LoVo (cell line): ENCODE data around the gene IGSF21.

Experiments used
- DNase-seq: peaks from one replicate; pipeline ENCODE4 v3.0.0-alpha.2; 2016; ENCODE audit warnings: low spot score

IGSF21 gene

DNA sequence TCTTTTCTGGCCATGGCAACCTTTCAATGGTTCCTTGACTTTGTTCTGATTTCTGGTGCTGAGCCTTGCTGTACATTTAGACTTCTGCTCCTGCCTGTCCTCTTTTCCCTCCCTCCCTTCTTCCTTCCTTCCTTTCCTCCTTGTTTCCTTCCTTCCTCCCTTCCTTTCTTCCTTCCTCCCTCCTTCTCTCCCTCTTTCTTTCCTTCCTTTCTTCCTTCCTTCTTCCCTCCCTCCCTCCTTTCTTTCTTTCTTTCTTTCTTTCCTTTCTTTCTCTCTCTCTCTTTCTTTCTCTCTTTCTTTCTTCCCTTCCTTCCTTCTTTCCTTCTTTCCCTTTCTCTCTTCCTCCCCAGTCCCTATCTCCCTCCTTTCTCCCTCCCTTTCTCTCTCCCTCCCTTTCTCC lies 10.4 kb upstream of the IGSF21 start:
- no peak for DNase-seq

DNA sequence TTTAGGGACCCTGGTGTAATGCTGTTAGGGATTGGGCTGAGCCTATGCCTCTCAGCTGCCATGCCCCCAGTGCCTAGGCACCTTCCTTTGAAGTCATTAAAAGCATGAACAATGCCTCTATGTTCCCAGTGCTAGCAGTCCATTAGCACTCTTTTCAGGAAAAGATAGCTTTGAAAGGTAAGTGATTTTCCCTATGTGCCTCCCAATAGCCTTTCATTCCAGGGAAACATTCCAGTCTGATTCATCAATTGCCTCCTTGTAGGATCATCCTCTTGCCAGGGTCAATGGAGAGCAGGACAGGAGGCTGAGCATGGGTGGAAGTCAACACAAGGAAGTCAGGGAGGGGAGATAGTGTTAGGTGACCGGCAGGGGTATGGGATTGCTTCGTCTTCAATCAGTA lies 8.6 kb upstream of the IGSF21 start:
- DNase-seq = no peak

DNA sequence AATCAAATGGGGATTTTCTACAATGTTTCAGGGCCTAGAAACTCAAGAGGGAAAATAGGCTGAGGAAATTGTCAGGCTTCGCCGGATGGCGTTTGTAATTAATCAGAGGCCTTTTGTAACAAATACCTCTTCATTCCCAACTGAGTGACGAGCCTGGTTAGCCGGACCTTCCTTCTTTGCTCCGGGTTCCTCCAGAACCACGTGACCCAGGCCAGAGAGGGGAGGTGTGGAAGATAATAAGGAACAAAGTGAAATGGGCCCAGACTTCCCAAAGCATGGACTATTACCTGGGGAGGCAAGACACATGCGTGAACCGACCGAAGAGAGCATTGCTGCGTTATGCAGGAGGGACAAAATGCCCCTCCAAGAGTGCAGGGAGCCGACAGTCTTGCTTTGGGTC lies 7.5 kb upstream of the IGSF21 start:
- no peak for DNase-seq

DNA sequence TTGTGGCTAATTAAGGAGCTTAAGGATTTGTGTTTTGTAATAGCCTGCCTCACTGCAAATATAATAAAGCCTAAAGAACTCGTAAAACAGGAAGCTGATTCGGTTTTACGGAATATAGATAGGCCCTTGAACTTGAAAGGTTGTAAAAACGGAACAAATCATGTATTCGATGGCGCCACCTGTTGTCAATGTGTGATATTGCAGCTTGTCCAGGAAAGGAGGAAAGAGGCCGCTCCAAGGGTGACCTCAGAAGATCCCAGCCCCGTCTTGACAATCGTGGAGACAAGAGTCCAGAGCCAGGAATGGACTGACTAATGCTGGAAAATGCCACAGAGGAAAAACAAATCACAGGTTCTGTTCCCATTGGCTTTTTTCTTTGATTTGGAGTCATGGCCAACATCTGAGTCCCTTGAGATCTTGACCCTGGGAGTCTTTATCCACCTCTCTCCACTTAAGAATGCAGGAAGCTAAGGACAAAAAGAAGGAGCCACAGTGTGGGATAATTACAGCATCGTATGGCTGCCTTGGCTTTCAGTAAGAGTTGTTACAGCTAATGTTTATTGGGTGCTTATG lies 7.0 kb upstream of the IGSF21 start:
- DNase-seq = peak; percentile 50

GRCh38 chr1:18101508-18101907 lies 6.1 kb upstream of the IGSF21 start:
- no peak for DNase-seq

GRCh38 chr1:18103788-18104421 lies 3.7 kb upstream of the IGSF21 start:
- no peak for DNase-seq

DNA sequence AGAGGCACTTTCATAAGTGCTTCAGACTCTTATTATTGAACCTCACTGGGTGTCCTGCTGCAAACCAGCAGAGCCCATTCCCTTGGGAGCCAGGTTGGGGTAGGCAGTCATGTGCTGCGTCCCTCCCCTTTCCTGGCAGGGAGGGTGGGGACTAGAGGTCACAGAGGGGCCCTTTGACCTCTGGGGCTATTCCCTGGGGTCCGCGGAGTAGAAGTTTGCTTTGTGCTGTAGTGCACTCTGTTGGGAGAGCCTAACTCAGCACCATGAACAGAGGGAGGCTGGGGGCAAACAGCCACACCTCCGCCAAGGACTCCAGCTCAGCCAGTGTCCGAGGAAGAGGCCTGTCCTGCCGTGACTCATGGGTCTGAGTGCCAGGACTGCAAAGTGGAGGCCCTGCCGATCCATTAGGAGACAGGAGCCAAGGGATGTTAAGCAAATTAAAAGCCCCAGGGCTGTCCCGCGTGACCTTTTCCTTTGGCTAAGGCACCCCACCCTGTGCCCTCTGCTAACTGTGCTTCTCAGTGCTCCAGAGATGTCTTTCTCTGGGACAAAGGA lies 3.0 kb upstream of the IGSF21 start:
- no peak for DNase-seq

DNA sequence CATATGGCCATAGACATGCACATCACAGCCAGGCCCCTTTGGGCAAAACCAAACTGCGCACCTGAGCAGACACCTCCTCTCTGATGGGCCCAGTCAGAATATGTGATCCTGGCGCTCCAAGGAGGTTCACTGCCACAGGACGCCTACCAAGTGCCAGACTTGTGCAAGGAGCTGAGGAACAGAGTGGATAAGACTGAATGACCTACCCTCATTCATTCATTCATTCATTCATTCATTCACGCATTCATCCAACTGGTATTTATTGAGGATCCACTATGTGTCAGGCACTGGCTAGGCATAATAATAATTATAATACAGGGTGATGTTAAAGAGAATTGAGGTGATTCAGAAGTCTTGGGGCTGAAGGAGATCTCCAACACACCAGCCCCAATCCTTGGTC lies 2.4 kb upstream of the IGSF21 start:
- DNase-seq = no peak

- no peak for DNase-seq
Observed at GRCh38 chr1:18108299-18109057, 880 bp downstream of the IGSF21 start.

DNA sequence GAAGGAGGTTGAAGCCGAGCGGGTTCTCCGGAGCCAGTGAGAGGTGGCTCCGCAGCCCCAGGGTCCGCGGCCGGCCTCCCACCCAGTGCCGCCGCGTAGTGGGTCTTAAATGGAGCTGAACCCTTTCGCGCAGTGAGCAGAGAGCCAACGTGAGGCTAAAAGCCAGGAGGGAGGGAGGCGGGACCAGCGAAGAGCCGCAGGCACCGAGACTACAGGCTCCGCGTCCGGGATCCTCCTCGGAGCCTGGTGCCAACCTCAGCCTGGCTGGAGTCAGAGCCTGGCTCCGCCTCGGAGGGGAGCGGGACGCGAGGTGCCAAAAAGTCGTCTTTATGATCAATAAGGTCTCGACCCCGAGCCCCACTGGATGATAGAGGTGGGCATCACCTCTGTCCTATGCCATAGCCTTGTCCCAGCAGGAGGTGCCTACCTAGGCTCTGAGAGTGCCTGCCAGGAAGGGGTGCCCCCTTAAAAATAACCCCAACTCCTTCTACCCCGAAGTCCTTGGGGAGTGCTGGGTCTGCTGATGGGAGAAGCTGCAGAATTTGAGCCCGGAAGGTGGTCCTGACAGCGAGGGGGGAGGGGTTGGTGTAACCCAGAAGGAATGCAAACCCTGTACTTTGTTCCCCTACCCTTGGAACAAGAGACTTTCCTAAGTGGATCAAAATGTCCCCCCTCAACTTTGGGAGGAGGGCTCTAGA lies 1.6 kb downstream of the IGSF21 start:
- DNase-seq = no peak

GRCh38 chr1:18109756-18110597 lies 2.4 kb downstream of the IGSF21 start:
- DNase-seq = no peak

DNA sequence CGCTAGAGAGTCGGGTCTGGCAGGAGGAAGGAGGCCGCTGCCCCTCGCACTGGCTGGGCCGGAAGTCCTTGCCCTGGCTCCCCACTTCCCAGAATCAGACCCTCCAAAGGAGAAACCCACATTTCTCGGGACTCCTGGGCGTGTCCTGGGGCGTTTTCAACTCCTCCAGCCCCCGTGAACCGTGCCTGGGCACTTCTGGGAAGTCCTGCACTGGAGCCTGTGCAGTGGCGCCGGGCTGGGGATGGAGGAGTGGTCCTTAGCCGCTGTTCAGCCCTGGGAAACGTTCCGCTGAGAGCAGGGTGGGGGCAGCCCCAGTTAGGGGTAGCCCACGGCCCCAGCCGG lies 3.0 kb downstream of the IGSF21 start:
- DNase-seq = no peak

DNA sequence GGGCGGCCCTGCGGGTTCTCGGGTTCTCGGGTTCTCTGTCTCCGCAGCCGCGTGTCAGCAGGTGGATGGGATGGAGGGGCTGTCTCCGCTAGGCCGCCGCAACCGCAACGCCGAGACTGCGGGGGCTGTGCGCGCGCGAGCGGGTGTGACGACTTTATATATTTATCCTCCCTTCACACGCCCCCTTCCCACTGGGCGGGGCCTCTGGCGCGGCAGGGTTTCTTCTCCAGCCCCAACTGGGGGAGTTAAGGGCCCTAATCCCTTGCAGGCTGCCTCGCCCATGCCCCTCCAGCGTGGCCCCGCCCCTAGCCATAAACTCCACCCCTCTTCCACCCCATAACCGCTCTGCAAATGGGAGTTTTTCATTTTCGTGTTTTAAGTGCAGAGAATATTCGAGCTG lies 3.4 kb downstream of the IGSF21 start:
- no peak for DNase-seq

DNA sequence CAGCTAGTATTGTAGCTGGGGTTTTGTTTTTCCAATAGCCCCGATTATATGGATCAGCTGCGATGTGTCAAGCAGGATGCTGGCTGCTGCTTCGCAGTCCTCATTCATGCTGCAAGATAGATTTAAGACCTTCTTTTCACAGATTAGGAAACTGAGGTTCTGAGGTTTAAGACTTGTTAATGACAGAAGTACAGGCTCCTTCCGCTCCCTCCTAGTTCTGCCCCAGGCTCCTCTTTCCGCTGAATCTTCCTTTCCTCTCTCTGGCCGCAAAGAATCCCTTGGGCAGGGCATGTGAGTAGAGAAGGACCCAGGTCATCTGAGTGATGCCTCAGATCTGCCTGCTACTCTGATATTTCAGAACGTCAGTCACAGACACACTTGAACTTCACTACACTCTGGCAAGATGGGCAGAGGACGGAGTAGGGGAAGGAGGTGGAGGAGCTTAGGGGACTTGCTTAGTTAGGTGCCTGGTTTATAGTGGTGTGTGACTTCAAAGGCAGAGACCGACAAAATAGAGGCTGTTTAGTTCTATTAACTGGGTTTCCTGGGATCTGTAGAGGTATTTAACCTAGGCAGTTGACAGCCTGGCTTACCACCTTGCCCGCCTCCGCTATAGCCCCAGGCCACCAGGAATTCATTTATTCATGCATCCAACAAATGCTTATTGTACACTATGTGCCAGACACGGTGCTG lies 4.2 kb downstream of the IGSF21 start:
- DNase-seq = no peak

DNA sequence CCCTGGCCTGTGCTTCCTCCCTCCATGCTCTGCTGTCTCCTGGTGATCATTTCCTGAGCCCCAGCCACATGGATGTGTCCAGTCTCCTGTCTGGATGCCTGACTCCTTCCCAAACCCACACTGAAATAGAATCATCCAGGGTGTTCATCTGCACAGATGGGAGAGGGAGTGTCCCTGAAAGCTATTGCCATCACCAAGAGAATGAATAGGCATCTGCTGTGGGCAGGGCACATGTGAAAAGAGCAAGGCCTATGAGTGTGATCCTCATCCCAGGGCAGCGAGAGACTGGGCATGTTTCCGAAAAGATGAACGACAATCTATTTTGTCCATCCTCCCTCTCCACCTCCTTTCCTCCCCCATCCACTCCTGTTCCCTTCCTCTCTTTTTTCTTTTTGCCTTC lies 5.0 kb downstream of the IGSF21 start:
- no peak for DNase-seq

- DNase-seq = no peak
Observed at GRCh38 chr1:18114726-18115410, 7.3 kb downstream of the IGSF21 start.

- DNase-seq = no peak
Observed at GRCh38 chr1:18116777-18117176, 9.2 kb downstream of the IGSF21 start.

- DNase-seq = no peak
Observed at GRCh38 chr1:18118078-18118477, 10.5 kb downstream of the IGSF21 start.

DNA sequence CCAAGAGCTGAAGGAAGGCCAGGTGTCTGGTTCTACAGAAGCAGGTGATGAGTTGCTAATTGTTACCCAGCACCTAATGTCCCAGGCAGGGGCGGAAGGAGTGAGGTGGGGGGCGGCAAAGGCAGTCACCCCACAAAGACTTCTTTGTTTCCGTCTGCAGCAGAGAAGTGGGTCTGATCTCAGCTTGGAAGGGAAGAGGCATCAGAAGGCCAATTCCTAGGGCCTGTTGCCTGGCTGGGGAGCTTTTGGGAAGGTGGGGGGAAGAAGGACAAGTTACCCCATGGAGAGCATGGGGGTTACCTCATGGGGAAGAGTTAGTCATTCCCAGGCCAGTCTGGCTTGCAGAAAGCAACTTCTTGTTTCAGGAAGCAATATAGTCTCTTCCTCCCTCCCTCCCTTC lies 10.9 kb downstream of the IGSF21 start:
- DNase-seq = no peak

DNA sequence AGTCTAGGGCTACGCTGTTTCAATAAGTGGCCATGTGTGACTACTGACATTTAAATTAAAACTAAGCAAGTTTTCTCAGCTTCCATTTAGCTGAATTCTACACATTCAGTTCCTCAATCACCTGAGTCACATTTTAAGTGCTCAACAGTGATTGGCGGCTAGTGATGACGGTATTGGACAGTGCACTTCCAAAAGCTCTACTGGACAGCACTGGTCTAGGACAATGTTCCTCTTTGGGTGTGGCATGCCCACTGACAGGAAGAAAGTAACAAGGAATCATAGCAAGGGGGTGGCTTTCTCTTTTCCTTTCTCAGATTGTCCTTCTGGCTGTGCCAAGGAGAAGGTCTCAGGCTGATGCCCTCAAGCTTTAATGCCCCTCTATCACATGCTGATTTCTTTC lies 11.7 kb downstream of the IGSF21 start:
- no peak for DNase-seq
